CD4-positive, alpha-beta T cell (primary cell): ENCODE measurements around the gene VSTM2L. TPM values are rescaled to one million over a fixed set of nuclear protein-coding genes. Genes with fewer than 3 reads are reported as not detected.

Experiments used
- ATAC-seq: fragments of 200-7000 bp; cut with Tn5 transposase; one replicate; pipeline ENCODE4 v1.10.0; 2022; ENCODE audit warnings: mild to moderate bottlenecking; ENCODE audit not compliant: poor library complexity
- CTCF ChIA-PET: fragments of 350-600 bp; sonication (Branson Sonifier 250); formaldehyde crosslinking; loops from one replicate; lab custom pipeline; 2021; ENCODE audit warnings: antibody characterized with exemption, inconsistent platforms; lab: Charles Lee
- POLR2A ChIA-PET: fragments of 350-600 bp; sonication (Branson Sonifier 250); formaldehyde crosslinking; loops from one replicate; lab custom pipeline; 2021; ENCODE audit warnings: antibody characterized with exemption, inconsistent platforms; lab: Charles Lee
- DNase-seq, 14 experiments: peaks; one replicate each; pipeline ENCODE4 v3.0.0-alpha.2; 2013 to 2020; ENCODE audit warnings: mixed read lengths in 2 of 14
- H3K27ac ChIP-seq, 2 donors: one replicate each; pipeline versions ENCODE4 v1.5.1 to v1.7.0; 2013; ENCODE audit warnings: low read length in 2 of 2, low read depth in 1 of 2, mild to moderate bottlenecking in 1 of 2
- H3K27me3 ChIP-seq, 2 experiments: 1 replicate in 1 of 2; 2 replicates in 1 of 2; pipeline versions ENCODE4 v1.6.1 to v1.7.0; 2013; ENCODE audit warnings: low read length in 2 of 2, control low read depth in 1 of 2, mild to moderate bottlenecking in 1 of 2, moderate library complexity in 1 of 2; ENCODE audit not compliant: insufficient read depth in 2 of 2, control insufficient read depth in 1 of 2
- H3K36me3 ChIP-seq: one replicate; pipeline ENCODE4 v1.6.1; 2013; ENCODE audit warnings: low read length, control low read depth; ENCODE audit not compliant: insufficient read depth
- H3K4me1 ChIP-seq: one replicate; pipeline ENCODE4 v1.6.1; 2013; ENCODE audit warnings: low read length, control low read depth; ENCODE audit not compliant: insufficient read depth
- H3K4me3 ChIP-seq: one replicate; pipeline ENCODE4 v1.5.1; 2013; ENCODE audit warnings: mild to moderate bottlenecking, low read length, moderate library complexity
- H3K9me3 ChIP-seq, 2 experiments: 1 replicate in 1 of 2; 2 replicates in 1 of 2; pipeline versions ENCODE4 v1.6.1 to v1.7.0; 2013; ENCODE audit warnings: low read length in 2 of 2, mild to moderate bottlenecking in 2 of 2, control low read depth in 1 of 2, moderate library complexity in 1 of 2; ENCODE audit not compliant: control insufficient read depth in 1 of 2, insufficient read depth in 1 of 2
- H3K27ac Mint-ChIP-seq: one replicate; pipeline ENCODE4 v1.8.0; 2020; ENCODE audit warnings: mixed read lengths
- H3K27me3 Mint-ChIP-seq: one replicate; pipeline ENCODE4 v1.8.0; 2021; ENCODE audit warnings: mixed read lengths
- H3K36me3 Mint-ChIP-seq: one replicate; pipeline ENCODE4 v1.8.0; 2021; ENCODE audit warnings: low read depth, mixed read lengths
- H3K4me1 Mint-ChIP-seq: one replicate; pipeline ENCODE4 v1.8.0; 2021; ENCODE audit warnings: low read depth, mixed read lengths
- H3K4me3 Mint-ChIP-seq: one replicate; pipeline ENCODE4 v1.8.0; 2020; ENCODE audit warnings: mild to moderate bottlenecking, mixed read lengths
- H3K9me3 Mint-ChIP-seq: one replicate; pipeline ENCODE4 v1.8.0; 2020; ENCODE audit warnings: mixed read lengths
- CTCF ChIP-seq: fragments of 200-600 bp; IDR thresholded peaks from one replicate; pipeline ENCODE4 v1.8.0; 2022; ENCODE audit warnings: antibody characterized with exemption, mild to moderate bottlenecking
- intact Hi-C, 2 experiments: fragments of 100-400 bp; cut with DNase I in 1 of 2; cut with micrococcal nuclease in 1 of 2; formaldehyde crosslinking; loops; one replicate each; pipeline versions ENCODE4 v1.15.1 to v1.9.0; 2023 to 2025; cut with DNase I, micrococcal nuclease
- total RNA-seq, 174 experiments: library from RNA in 2 of 174; stranded (reverse) in 2 of 174; gene quantifications; one replicate each; pipeline ENCODE4 v1.2.3 and lab custom pipeline; 2021 to 2026

VSTM2L gene
- total RNA-seq, 2 experiments from 2014 or later, result not detected

GRCh38 chr20:37915800-37916570, 13.1 kb downstream of the VSTM2L start:
- Histone ChIP-seq H3K27ac (no peak overlapping the region), H3K9me3 (peaks cover 0 to 13% of the 10 kb centered on the region in 2 experiments), H3K4me3 (no peak overlapping the region), H3K27me3 (peaks cover 8 to 16% of the 10 kb centered on the region in 2 experiments), H3K4me1 (peaks cover 11% of the 10 kb centered on the region), H3K36me3 (no peaks in the 10 kb centered on the region)
- no peak overlapping the region for H3K27ac Mint-ChIP-seq
- H3K27me3 Mint-ChIP-seq, result peaks cover 63% of the 10 kb centered on the region
- no peak for TF ChIP-seq CTCF
- ATAC-seq, result no peak
- ChIA-PET CTCF (no interaction called here), POLR2A (no interaction called here)
- H3K4me3 Mint-ChIP-seq, result no peak overlapping the region
- intact Hi-C loops, result no loop called here
- H3K4me1 Mint-ChIP-seq, result peaks cover 21% of the 10 kb centered on the region
- H3K9me3 Mint-ChIP-seq, result no peaks in the 10 kb centered on the region
- DNase-seq, result no peak
- no peaks in the 10 kb centered on the region for H3K36me3 Mint-ChIP-seq

GRCh38 chr20:37917461-37917860, 14.5 kb downstream of the VSTM2L start:
- Mint-ChIP-seq H3K4me1 (peaks cover 21% of the 10 kb centered on the region), H3K27me3 (peaks cover 54% of the 10 kb centered on the region), H3K36me3 (no peaks in the 10 kb centered on the region), H3K4me3 (no peak overlapping the region), H3K27ac (no peak overlapping the region), H3K9me3 (no peaks in the 10 kb centered on the region)
- CTCF ChIA-PET, result no interaction called here
- ATAC-seq (no peak), DNase-seq (no peak)
- H3K4me1 ChIP-seq, result peaks cover 11% of the 10 kb centered on the region
- no peak overlapping the region for H3K4me3 ChIP-seq
- peaks cover 5 to 14% of the 10 kb centered on the region in 2 experiments for H3K27me3 ChIP-seq
- POLR2A ChIA-PET, result no interaction called here
- H3K36me3 ChIP-seq, result no peaks in the 10 kb centered on the region
- no peak for TF ChIP-seq CTCF
- no peak overlapping the region for H3K27ac ChIP-seq
- peaks cover 0 to 13% of the 10 kb centered on the region in 2 experiments for H3K9me3 ChIP-seq
- intact Hi-C loops, result no loop called here

- no peak overlapping the region for H3K4me3 ChIP-seq
- no peaks in the 10 kb centered on the region for H3K36me3 ChIP-seq
- POLR2A ChIA-PET, result no interaction called here
- peaks cover 0 to 14% of the 10 kb centered on the region in 2 experiments for H3K27me3 ChIP-seq
- H3K27ac ChIP-seq, result no peak overlapping the region
- peaks cover 0 to 13% of the 10 kb centered on the region in 2 experiments for H3K9me3 ChIP-seq
- Mint-ChIP-seq H3K27me3 (peaks cover 49% of the 10 kb centered on the region), H3K4me1 (peaks cover 21% of the 10 kb centered on the region), H3K27ac (no peak overlapping the region), H3K9me3 (no peaks in the 10 kb centered on the region), H3K4me3 (no peak overlapping the region), H3K36me3 (no peaks in the 10 kb centered on the region)
- DNase-seq (no peak), ATAC-seq (no peak)
- intact Hi-C loops, result no loop called here
- no peak for TF ChIP-seq CTCF
- peaks cover 11% of the 10 kb centered on the region for H3K4me1 ChIP-seq
- CTCF ChIA-PET, result no interaction called here
Observed at GRCh38 chr20:37918035-37918434, 15.1 kb downstream of the VSTM2L start.
